ENCODE data around the gene PEPD.

PEPD gene

GRCh38 chr19:33395561-33396550 lies 125.7 kb downstream of the PEPD start:
- no peak for DNase-seq (ENCODE audit: low spot score)

GRCh38 chr19:33394723-33395560 lies 126.6 kb downstream of the PEPD start:
- no peak for DNase-seq (ENCODE audit: low spot score)

- DNase-seq (ENCODE audit: low spot score), result no peak
Observed at GRCh38 chr19:33394006-33394722, 127.4 kb downstream of the PEPD start.

- DNase-seq (ENCODE audit: low spot score), result no peak
Observed at GRCh38 chr19:33393286-33394005, 128.1 kb downstream of the PEPD start.

GRCh38 chr19:33392341-33393285 lies 129.0 kb downstream of the PEPD start:
- DNase-seq (ENCODE audit: low spot score), result no peak

GRCh38 chr19:33391631-33392249 lies 129.9 kb downstream of the PEPD start:
- no peak for DNase-seq (ENCODE audit: low spot score)

- no peak for DNase-seq (ENCODE audit: low spot score)
Observed at GRCh38 chr19:33390908-33391630, 130.5 kb downstream of the PEPD start.

- DNase-seq (ENCODE audit: low spot score), result no peak
Observed at GRCh38 chr19:33390101-33390907, 131.3 kb downstream of the PEPD start.

- DNase-seq (ENCODE audit: low spot score), result no peak
Observed at GRCh38 chr19:33389421-33390100, 132.0 kb downstream of the PEPD start.

- DNase-seq (ENCODE audit: low spot score), result no peak
Observed at GRCh38 chr19:33388725-33389420, 132.7 kb downstream of the PEPD start.

- no peak for DNase-seq (ENCODE audit: low spot score)
Observed at GRCh38 chr19:33388231-33388724, 133.3 kb downstream of the PEPD start.

- no peak for DNase-seq (ENCODE audit: low spot score)
Observed at GRCh38 chr19:33387351-33388230, 134.0 kb downstream of the PEPD start.

GRCh38 chr19:33386361-33386858 lies 135.2 kb downstream of the PEPD start:
- DNase-seq (ENCODE audit: low spot score), result no peak

- no peak for DNase-seq (ENCODE audit: low spot score)
Observed at GRCh38 chr19:33385956-33386355, 135.6 kb downstream of the PEPD start.

- DNase-seq (ENCODE audit: low spot score), result no peak
Observed at GRCh38 chr19:33384983-33385382, 136.6 kb downstream of the PEPD start.
